ENCODE data around the gene RLBP1.

The RLBP1 gene

GRCh38 chr15:89243691-89244573, 22.6 kb upstream of the RLBP1 start, which contains the start of gene FANCI:
TSS of gene FANCI (plus strand) at chr15:89243979. CDS start at chr15:89247648, 3,669 bp downstream.
- peak; percentile 66 for TF ChIP-seq TCF12 (IDR thresholded peaks at IDR 0.05; ENCODE audit: low read depth)
- TF ChIP-seq, protein P1, sequence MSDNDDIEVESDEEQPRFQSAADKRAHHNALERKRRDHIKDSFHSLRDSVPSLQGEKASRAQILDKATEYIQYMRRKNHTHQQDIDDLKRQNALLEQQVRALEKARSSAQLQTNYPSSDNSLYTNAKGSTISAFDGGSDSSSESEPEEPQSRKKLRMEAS (IDR thresholded peaks at IDR 0.05) = peak; percentile 90
- TF ChIP-seq REST (IDR thresholded peaks at IDR 0.05; ENCODE audit: low read depth) = no peak
- TF ChIP-seq TEAD4 (IDR thresholded peaks at IDR 0.05) = no peak
- TF ChIP-seq EGR1 (IDR thresholded peaks at IDR 0.05) = 0 out of 2 replicates have a peak, but pooled peaks have one; percentile 68
- peak; percentile 68; the same call in 1 of the 2 replicates for TF ChIP-seq YY1 (IDR thresholded peaks at IDR 0.05; ENCODE audit: low read depth)
- TF ChIP-seq NFIC (IDR thresholded peaks at IDR 0.05) = no peak; the same call in 1 of the 2 replicates
- peak; percentile 77 for TF ChIP-seq TAF1 (IDR thresholded peaks at IDR 0.05; ENCODE audit: low read depth)
- TF ChIP-seq, protein P2, sequence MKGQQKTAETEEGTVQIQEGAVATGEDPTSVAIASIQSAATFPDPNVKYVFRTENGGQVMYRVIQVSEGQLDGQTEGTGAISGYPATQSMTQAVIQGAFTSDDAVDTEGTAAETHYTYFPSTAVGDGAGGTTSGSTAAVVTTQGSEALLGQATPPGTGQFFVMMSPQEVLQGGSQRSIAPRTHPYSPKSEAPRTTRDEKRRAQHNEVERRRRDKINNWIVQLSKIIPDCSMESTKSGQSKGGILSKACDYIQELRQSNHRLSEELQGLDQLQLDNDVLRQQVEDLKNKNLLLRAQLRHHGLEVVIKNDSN (IDR thresholded peaks at IDR 0.05) = no peak; the same call in 1 of the 2 replicates
- no peak for TF ChIP-seq CEBPB (IDR thresholded peaks at IDR 0.05)
- TF ChIP-seq RAD21 (IDR thresholded peaks at IDR 0.05; ENCODE audit: low read depth) = peak; percentile 66; the same call in 1 of the 2 replicates
- TF ChIP-seq CREB1 (IDR thresholded peaks at IDR 0.05; ENCODE audit: low read depth) = no peak
- no peak for TF ChIP-seq FOXM1 (IDR thresholded peaks at IDR 0.05; ENCODE audit: borderline replicate concordance, low read depth)
- no peak for TF ChIP-seq ZBTB7A (IDR thresholded peaks at IDR 0.05; ENCODE audit: low read depth)
- peak; percentile 30; the same call in 1 of the 2 replicates for TF ChIP-seq EP300 (IDR thresholded peaks at IDR 0.05; ENCODE audit: borderline replicate concordance)

- no peak for TF ChIP-seq RAD21 (IDR thresholded peaks at IDR 0.05; ENCODE audit: low read depth)
- TF ChIP-seq YY1 (IDR thresholded peaks at IDR 0.05; ENCODE audit: low read depth) = no peak
- no peak for TF ChIP-seq TEAD4 (IDR thresholded peaks at IDR 0.05)
- TF ChIP-seq, protein P2 (IDR thresholded peaks at IDR 0.05) = no peak
- TF ChIP-seq EGR1 (IDR thresholded peaks at IDR 0.05) = no peak
- no peak for TF ChIP-seq EP300 (IDR thresholded peaks at IDR 0.05; ENCODE audit: borderline replicate concordance)
- TF ChIP-seq CREB1 (IDR thresholded peaks at IDR 0.05; ENCODE audit: low read depth) = no peak
- TF ChIP-seq REST (IDR thresholded peaks at IDR 0.05; ENCODE audit: low read depth) = no peak
- no peak for TF ChIP-seq FOXM1 (IDR thresholded peaks at IDR 0.05; ENCODE audit: borderline replicate concordance, low read depth)
- TF ChIP-seq TCF12 (IDR thresholded peaks at IDR 0.05; ENCODE audit: low read depth) = no peak
- TF ChIP-seq ZBTB7A (IDR thresholded peaks at IDR 0.05; ENCODE audit: low read depth) = peak; percentile 62; the same call in 1 of the 2 replicates
- peak; percentile 76 for TF ChIP-seq CEBPB (IDR thresholded peaks at IDR 0.05)
- no peak for TF ChIP-seq TAF1 (IDR thresholded peaks at IDR 0.05; ENCODE audit: low read depth)
- no peak for TF ChIP-seq NFIC (IDR thresholded peaks at IDR 0.05)
These were observed 21.8 kb upstream of the RLBP1 start for GRCh38 chr15:89243046-89243690.

DNA sequence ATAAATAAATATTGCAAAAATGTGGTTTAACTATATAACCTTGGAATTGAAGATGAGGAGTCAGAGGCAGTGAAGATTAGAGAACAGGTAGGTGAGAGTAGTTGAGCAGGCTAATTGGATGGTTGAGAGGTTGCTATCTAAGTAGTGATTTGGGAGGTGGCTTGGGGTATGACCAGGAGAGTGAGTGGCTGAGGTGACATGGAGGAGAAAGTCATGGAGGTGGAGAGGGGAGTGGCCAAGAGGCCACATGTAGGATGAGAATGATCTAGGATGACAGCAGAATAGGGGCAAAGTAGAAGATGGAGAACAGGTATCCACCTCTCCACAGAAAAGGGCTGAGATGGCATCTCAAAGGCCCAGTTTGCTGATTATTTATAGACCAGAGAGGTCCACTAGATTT, 10.5 kb upstream of the RLBP1 start:
- TF ChIP-seq, protein P2 (IDR thresholded peaks at IDR 0.05) = no peak
- TF ChIP-seq YY1 (IDR thresholded peaks at IDR 0.05; ENCODE audit: low read depth) = no peak

- TF ChIP-seq, protein P1 (IDR thresholded peaks at IDR 0.05) = no peak
- TF ChIP-seq CREB1 (IDR thresholded peaks at IDR 0.05; ENCODE audit: low read depth) (no peak), TAF1 (IDR thresholded peaks at IDR 0.05; ENCODE audit: low read depth) (no peak), ZBTB7A (IDR thresholded peaks at IDR 0.05; ENCODE audit: low read depth) (no peak), FOXM1 (IDR thresholded peaks at IDR 0.05; ENCODE audit: borderline replicate concordance, low read depth) (no peak), TCF12 (IDR thresholded peaks at IDR 0.05; ENCODE audit: low read depth) (no peak), EGR1 (IDR thresholded peaks at IDR 0.05) (no peak), NFIC (IDR thresholded peaks at IDR 0.05) (no peak), REST (IDR thresholded peaks at IDR 0.05; ENCODE audit: low read depth) (no peak), EP300 (IDR thresholded peaks at IDR 0.05; ENCODE audit: borderline replicate concordance) (no peak), YY1 (IDR thresholded peaks at IDR 0.05; ENCODE audit: low read depth) (no peak), CEBPB (IDR thresholded peaks at IDR 0.05) (no peak), RAD21 (IDR thresholded peaks at IDR 0.05; ENCODE audit: low read depth) (no peak), TEAD4 (IDR thresholded peaks at IDR 0.05) (no peak)
- TF ChIP-seq, protein P2 (IDR thresholded peaks at IDR 0.05) = no peak
These were observed 8.9 kb upstream of the RLBP1 start for GRCh38 chr15:89230277-89230676.

Data from Ishikawa (cell line).